GM21367 (cell line): ENCODE results near the gene EN1.

Experiments
- ATAC-seq: cut with Tn5 transposase; IDR thresholded peaks from one replicate; pipeline ENCODE4 v1.9.1; 2021; ENCODE audit not compliant: unreplicated experiment

The EN1 gene

GRCh38 chr2:118822572-118822971 is 24.9 kb downstream of the EN1 start:
- ATAC-seq = no peak

DNA sequence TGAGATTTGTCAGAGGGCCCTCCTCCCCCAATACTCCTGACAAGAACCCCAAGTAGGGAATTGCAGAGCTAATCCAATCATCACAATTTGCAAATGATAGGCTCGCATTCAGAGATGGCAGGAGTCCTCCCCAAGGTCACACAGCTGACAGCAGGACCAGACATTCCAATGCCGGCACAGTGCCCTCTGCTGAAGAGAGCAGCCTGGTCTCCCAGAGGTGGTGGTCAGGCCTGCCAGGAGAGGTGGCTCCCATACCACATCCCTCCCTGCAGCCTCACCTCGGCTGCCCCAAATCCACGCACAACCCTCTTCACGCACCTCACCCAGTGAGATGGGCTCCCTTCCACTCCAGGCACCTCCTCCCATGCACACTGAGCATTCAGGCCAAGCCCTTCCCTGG is 25.4 kb downstream of the EN1 start:
- ATAC-seq = no peak

DNA sequence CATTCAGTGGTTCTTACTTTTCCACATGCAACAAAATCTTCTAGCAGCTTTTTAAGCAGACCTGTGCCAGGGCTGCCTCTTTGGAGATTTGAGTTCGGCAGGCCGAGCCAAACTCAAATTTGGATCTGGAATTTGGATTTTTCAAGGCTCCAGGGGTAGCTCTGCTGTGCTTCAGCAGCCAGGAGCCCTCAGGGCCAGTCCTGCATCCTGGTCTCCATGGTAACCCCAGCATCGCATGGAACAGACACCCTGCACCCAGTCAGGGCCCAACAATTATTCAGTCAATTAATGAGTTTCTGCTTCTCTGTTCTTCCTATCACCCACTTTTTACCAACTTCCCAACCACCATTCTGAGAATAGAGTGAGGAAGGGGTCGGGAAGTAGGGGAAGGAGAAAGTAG is 30.0 kb downstream of the EN1 start:
- no peak for ATAC-seq

GRCh38 chr2:118816669-118817068 is 30.8 kb downstream of the EN1 start:
- no peak for ATAC-seq

DNA sequence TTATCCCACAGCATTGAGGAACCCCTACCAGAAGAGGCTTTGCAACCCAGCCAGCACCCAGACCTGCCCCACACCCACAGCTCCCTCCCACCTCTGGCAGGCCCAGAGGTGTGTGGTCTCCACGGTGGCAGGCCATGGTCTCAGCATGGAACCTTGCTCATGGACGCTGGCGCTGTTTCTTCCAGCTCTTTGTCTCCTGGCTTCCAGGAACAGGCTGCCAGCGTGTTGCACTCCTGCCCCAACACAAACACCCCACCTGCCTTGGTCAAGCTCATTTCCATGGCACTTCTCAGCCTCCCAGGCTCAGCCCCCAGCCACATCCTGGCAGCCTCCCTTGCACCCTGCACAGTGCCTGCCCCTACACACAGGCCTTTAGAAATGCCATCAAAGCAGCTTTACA is 31.7 kb downstream of the EN1 start:
- no peak for ATAC-seq

DNA sequence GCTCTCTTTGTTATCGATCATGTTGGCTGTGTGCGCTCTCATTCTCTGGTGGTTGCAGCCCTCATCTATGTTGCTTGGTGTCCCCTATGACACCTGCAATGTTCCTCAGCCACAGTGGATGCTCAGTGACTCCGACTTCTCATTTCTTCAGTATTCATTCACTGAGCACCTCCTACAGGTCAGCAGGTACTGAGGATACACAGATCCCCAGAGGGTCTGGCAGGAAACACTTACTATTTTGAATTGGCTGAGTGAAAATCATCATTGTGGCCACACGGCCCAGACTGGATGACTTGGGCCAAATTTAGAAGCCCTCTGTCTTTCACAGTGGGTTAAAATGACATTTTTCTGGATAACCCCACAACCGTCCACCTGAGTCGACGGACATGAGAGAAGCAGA is 32.1 kb downstream of the EN1 start:
- no peak for ATAC-seq

- no peak for ATAC-seq
Measured at GRCh38 chr2:118814368-118814767, 33.1 kb downstream of the EN1 start.

DNA sequence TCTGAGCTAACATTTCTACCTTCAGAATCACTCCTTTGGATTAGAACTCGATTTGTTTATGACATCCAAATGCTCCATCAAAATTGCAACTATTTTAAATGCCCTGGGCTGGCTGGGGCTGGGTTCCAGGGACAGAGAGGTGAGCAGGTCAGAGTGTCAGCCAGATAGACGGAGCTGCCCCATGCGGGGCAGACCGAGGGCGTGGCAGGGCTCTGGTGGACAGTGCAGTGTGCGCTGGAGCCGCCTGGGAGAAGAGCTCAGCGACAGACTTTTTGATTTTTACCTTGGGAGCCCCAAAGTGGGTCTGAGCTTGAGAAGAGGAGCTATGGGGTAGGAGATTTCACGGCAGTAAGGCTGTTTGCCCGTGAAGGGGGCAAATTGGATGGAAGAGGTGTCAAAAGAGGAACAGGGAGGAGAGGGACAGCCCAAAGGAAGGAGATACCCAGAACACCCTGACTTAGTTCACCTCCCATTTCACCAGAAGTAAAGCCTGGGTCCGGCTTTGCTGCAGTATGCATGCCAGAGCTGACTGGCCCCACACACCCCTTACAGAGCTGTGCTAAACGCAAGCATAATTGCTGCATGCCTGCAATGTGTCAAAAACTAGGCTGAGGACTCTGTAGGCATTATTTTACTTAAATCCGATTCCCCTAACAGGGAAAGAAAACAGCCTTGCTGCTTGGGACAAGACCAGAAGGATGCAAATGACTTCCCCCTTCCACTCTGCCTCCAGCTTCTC is 33.7 kb downstream of the EN1 start:
- ATAC-seq = no peak

DNA sequence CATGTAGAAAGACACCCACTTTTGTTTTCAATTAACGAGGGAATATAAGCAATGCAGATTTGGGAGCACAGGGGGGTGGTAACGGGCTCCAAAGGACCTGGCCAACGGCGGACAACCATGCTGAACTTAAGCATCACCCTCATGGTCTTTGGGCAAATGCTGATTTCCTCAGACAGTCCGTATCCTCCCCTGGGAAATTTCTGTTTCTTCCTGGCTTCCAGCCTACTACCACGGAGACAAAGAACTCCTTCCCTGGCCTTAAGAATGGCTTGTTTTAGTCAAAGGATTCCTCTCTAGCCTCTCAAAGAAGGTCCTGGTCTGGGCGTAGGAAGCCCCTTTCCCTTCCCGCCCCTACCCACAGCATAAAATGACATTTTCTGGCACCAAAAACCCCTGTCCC is 34.3 kb downstream of the EN1 start:
- ATAC-seq = no peak

DNA sequence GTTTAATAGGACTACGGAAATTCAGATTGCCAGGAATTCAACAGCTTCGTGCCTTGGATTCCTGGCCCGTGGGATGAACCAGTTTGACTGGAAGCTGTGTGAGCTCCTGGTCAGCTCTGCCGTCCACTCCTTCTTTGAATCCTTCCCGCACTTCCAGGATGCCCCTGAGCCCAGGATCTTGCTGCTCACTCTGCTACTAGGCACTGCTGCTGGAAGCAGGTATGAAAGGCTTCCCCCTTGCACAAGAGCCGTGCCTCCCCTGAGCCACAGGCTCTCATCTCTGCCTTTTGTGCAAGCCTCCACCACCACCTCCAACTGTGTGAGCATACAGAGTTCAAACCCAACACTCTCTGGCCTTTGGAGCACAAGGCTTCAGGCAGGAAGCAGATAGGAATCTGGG is 34.9 kb downstream of the EN1 start:
- ATAC-seq = no peak

DNA sequence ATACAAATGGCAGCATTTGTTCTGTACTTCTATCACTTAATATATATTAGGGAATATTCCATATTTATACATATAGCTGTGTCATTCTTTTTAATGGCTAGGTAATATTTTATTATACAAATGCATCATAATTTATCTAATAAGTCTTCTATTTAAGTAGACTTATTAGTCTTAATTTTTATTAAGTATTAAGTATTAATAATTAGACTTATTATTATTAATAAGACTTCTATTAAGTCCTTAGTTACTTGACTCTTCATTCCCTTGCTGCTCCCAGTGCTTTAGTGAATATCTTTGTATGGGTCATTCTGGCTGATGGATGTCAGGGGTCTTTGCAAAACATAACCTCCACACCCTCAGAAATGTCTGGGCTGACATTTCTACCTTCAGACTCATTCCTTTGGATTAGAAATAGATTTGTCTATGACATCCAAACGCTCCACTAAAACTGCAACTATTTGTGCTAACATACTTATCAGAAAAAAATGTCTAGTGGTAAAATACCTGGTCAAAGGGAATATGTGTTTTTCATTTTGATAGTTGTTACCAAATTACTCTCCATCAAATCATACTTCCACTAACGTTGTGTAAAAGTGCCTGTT is 35.8 kb downstream of the EN1 start:
- no peak for ATAC-seq

- no peak for ATAC-seq
Measured at GRCh38 chr2:118810766-118811165, 36.7 kb downstream of the EN1 start.

DNA sequence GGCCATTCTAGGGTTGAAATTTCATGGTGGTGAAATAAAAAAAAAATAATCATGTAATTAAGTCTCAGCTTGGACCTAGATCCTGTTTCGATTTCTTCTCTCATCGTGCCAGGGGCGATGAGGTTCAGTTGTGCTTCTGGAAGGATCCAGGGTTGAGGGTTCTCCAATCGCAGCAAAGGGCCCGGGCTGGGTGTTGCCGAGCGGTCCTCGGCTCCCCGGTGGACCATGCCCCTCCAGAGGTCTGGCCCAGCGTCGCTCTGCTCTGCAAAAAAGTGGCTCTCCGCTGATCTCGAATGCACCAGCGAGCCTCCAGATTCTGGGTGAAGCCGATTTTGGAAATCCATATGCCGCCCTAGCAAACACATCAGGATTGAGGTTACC is 39.0 kb downstream of the EN1 start:
- no peak for ATAC-seq

- ATAC-seq = no peak
Measured at GRCh38 chr2:118807668-118808428, 39.6 kb downstream of the EN1 start.

GRCh38 chr2:118806797-118807667 is 40.4 kb downstream of the EN1 start:
- no peak for ATAC-seq

GRCh38 chr2:118805064-118805690 is 42.3 kb downstream of the EN1 start:
- ATAC-seq = no peak

DNA sequence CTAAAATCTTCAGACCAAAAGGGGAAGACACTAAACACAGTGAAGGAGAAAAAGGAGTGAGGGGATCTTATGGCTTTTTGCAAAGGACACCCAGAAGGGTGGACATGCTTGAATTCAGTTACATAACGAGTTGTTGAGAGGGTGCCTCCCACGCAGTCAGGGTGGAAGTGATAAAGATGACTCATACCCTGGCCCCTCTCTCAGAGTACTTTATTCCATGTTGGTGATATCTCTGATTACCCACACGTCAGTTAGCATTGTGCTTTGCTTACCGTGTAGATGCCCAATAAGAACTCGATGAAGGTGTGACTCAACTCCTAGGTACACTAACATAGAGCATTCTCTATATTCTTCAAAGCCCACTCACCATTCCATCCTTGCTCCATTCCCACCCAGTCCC is 44.4 kb downstream of the EN1 start:
- ATAC-seq = no peak

DNA sequence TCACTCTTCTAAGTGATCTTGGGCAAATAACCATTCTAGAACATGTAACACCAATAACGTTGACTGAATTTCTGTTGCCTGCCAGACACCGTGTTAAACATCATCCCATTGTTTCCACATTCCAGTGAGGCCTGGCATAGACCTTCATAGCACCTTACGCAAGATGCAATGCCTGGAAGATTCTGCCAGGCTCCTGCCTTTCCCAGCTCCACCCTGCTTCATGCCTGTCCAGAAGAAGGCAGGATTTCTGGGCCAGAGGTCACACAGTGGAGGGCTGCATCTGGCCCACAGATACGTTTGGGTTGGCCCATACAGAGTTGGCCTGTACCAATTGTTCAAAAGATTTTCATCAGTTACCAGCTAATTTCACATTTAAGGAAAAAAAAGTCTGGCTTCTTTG is 46.3 kb downstream of the EN1 start:
- ATAC-seq = no peak

DNA sequence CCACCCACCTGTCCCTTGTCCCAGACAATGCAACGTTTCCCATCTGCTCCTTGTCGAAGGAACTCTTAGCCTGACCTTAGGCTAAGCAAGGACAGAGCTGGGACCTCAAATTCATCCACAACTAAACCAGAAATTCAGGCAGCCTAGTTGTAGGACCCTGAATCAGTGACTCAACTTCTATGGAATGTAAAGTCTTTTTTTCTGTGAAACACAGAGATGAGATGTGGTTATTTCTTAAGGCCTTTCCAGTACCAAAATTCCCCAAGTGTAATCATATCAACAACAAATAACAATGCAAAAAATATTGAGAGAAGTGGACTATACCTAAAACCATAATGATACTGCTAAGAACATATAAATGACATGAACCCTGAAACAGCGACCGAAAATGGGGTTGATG is 46.7 kb downstream of the EN1 start:
- no peak for ATAC-seq

GRCh38 chr2:118794546-118794945 is 52.9 kb downstream of the EN1 start:
- ATAC-seq = no peak
